Measurements from ENCODE around the gene KATNAL2. TPM values are rescaled to one million over a fixed set of nuclear protein-coding genes. Genes with fewer than 3 reads are reported as not detected.
"Not testable (repeated sequence)": the region's sequence is repeated elsewhere in the genome, so short reads cannot be mapped to it uniquely, and the experiment has no call there.

Gene KATNAL2
- total RNA-seq, 1 donor from 2014 or later: 3.8 TPM

GRCh38 chr18:47029684-47030353 is 112.4 kb downstream of the KATNAL2 start:
- intact Hi-C loops (cut with DNase I); H3K27me3 ChIP-seq (ENCODE audit: low read depth); H3K9me3 ChIP-seq; H3K4me1 ChIP-seq; H3K36me3 ChIP-seq; H3K4me3 ChIP-seq; DNase-seq; H3K27ac ChIP-seq: not testable (repeated sequence)
- ATAC-seq: peak; percentile 54

DNA sequence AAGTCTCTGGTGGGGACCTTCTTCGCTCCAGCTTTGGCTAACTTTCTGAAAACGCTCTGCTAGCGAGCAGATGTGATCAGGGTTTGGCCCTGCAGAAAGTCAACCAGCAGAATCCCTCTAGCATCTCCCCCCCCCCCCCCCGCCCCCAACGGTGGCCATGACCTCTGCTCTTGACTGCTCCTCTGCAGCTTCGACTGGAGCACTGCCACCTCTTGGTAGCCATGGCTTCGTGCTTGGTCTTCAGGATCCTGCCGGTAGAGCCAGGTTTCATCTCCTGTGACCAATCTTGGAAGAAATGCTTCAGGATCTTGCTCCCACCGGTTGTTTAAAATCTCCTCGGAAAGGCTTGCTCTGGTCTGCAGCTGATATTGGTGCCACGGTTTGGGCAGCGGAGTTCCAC is 113.5 kb downstream of the KATNAL2 start:
- H3K9me3 ChIP-seq; H3K4me1 ChIP-seq; ATAC-seq; H3K27ac ChIP-seq; H3K27me3 ChIP-seq (ENCODE audit: low read depth); intact Hi-C loops (cut with DNase I); H3K36me3 ChIP-seq; H3K4me3 ChIP-seq; DNase-seq: not testable (repeated sequence)

DNA sequence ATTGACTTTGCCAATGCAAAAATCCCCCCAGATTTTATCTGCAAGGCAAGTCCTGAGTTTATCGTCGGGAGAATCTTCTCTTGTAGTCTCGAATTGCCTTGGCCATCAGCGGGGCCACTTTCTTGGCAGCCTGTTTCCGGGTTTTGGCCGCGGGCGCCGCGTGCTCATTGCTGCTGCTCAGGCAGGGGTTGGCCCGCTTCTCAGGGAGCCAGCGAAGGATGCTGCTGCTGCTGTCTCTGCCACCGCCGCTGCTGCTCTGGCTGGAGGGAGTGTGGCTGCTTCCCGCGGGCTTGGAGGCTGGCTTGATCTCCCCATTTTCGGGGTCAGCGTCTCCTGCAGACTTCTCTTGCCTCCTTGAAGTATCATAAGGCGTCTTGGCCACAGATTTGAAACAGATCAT is 115.5 kb downstream of the KATNAL2 start:
- DNase-seq (no peak), ATAC-seq (no peak)
- Histone ChIP-seq H3K27ac (no peak overlapping the region), H3K4me1 (no peaks in the 10 kb centered on the region), H3K4me3 (no peak overlapping the region), H3K9me3 (no peaks in the 10 kb centered on the region), H3K36me3 (no peaks in the 10 kb centered on the region), H3K27me3 (ENCODE audit: low read depth) (no peaks in the 10 kb centered on the region)
- no peak for TF ChIP-seq CTCF (IDR thresholded peaks at IDR 0.05)
- intact Hi-C loops (cut with DNase I): no loop called here

DNA sequence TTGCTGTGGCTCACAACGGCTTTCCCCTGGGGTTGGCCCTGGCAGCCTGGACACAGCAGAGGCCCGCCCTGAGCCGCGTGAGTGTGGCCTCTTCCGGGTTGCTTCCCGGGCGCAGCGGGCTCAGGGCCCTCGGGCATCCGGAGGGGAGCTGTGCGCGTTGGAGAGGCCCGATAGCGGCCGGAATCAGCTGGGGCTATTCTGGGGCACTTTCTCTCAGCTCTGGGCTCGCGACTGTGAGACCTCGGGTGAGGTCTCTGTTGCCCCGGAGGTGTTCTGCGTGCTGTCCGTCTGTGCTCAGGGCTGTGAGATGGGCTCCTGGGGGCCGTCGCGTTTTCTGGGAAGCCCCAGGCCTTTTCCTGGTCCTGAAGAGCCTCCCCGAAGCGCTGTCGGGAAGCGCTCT is 117.2 kb downstream of the KATNAL2 start:
- not testable (repeated sequence) for DNase-seq

DNA sequence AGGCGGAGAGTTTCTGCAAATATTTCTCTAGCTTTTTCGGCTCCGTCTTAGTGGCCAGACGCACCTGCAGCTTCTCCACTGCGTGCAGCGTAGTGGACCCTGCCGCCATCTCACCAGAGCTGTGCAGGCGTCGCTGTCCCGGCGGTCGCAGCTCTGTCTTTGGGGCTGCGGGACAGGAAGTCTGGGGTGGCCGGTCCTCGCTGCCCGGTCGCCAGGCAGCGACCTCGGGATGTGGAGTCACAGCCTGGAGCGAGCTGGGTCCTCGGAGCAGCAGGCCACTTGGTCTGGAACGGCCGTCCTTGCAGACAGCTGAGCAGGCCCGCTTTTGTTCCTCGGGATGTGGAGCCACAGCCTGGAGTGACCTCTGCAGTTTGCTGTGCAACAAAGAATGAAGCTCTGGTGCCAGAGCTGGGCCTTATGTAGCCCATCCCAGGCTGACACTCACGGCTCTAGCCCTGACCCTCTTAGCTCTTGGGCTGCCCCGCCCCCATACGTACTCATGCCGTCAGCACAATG is 117.8 kb downstream of the KATNAL2 start, which contains the start of gene ELOA2:
TSS of gene ELOA2 (minus strand) at position 466 of the 516 bp plus-strand sequence. CDS start at position 109, 357 bp downstream.
- Histone ChIP-seq H3K4me3 (no peak within 1 kb of the TSS), H3K9me3 (no peaks in the 10 kb centered on the region), H3K4me1 (no peaks in the 10 kb centered on the region), H3K27me3 (ENCODE audit: low read depth) (no peaks in the 10 kb centered on the region), H3K27ac (no peak within 1 kb of the TSS), H3K36me3 (no peaks in the 10 kb centered on the region)
- ATAC-seq (no peak), DNase-seq (no peak)
- no peak for TF ChIP-seq CTCF (IDR thresholded peaks at IDR 0.05)
- intact Hi-C loops (cut with DNase I): no loop called here

More for the DNA sequence above, 117.2 kb downstream of the KATNAL2 start:
- H3K9me3 ChIP-seq; intact Hi-C loops (cut with DNase I); H3K4me3 ChIP-seq; ATAC-seq; H3K27me3 ChIP-seq (ENCODE audit: low read depth); H3K4me1 ChIP-seq; H3K27ac ChIP-seq; H3K36me3 ChIP-seq: not testable (repeated sequence)

- H3K36me3 ChIP-seq: no peaks in the 10 kb centered on the region
- H3K4me1 ChIP-seq: no peaks in the 10 kb centered on the region
- H3K27ac ChIP-seq: no peak overlapping the region
- TF ChIP-seq CTCF (IDR thresholded peaks at IDR 0.05): peak; percentile 30
- H3K4me3 ChIP-seq: no peak overlapping the region
- H3K27me3 ChIP-seq (ENCODE audit: low read depth): no peaks in the 10 kb centered on the region
- DNase-seq (no peak), ATAC-seq (no peak)
- no peaks in the 10 kb centered on the region for H3K9me3 ChIP-seq
- intact Hi-C loops (cut with DNase I): no loop called here
Measured at GRCh38 chr18:47036298-47036874, 119.0 kb downstream of the KATNAL2 start.

DNA sequence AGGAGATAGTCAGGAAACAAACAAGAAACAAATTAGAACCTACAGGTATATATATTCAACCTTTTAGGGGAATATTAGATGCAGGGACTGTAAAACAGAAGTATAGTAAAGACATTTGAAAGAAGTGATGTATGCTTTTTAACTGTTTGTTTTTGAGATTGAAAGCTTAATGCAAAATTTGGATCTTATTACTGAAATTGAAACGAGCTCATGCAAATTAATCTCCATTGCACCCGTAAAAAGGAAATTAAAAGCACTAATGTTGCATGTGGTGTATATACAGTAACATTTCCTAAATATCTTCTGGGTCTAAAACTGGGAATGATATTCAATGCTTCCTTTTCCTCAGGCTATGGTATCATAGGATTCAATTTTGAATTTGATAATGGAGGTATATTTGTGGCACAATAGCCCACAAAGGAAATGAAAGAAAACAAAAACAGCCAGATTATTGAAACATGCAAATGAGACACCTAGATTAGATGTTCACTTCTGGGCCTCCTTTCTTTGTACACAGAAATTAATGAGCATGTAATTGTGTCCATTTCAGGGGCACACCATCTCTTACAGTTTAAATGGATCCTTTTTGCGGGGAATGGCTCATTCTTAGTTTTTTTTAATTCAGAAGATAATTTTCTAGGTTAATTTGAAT is 119.7 kb downstream of the KATNAL2 start:
- no peak for TF ChIP-seq CTCF (IDR thresholded peaks at IDR 0.05)
- H3K4me3 ChIP-seq: no peak overlapping the region

More for the DNA sequence above, 119.7 kb downstream of the KATNAL2 start:
- ATAC-seq: no peak
- intact Hi-C loops (cut with DNase I): no loop called here
- H3K27ac ChIP-seq: no peak overlapping the region
- no peaks in the 10 kb centered on the region for H3K9me3 ChIP-seq
- no peaks in the 10 kb centered on the region for H3K27me3 ChIP-seq (ENCODE audit: low read depth)
- no peaks in the 10 kb centered on the region for H3K4me1 ChIP-seq
- no peak for DNase-seq
- H3K36me3 ChIP-seq: no peaks in the 10 kb centered on the region
